T-helper 1 cell treated with Interleukin-12 subunit alpha and Interleukin-12 subunit beta and Interleukin-4 antibody, amounts not matched to agents 30 ng/mL and 1 ng/mL, for 36 hours (primary cell): ENCODE data around the gene PRELP. TPM values are rescaled to one million over a fixed set of nuclear protein-coding genes. Genes with fewer than 3 reads are reported as not detected.

Experiments used
- intact Hi-C: fragments of 100-400 bp; cut with micrococcal nuclease; formaldehyde crosslinking; loops from one replicate; pipeline ENCODE4 v1.15.1; 2024
- total RNA-seq: library from RNA; stranded (reverse); gene quantifications from 2 replicates; pipeline ENCODE4 v1.2.3, GENCODE V29; 2022

PRELP gene
- total RNA-seq, 1 donor from 2014 or later: not detected

DNA sequence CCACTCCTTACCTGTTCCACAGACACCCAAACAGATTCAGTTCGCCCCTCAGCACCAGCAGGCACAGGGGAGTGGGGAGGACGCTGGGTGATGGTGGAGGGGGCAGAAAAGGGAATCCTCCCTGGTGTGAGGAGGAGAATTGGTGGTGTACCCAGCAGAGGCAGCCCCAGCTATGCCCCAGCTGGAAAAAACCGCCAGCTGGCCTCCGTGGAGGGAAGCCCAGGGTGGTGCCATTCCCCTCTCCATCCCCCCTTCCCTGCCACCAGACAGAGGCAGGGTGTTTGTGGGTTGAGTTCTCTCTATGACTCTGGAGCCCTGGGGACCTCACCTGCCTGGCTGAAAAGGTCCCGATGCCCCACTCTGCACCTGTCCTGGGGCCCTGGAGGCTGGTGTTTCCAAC is 46.2 kb downstream of the PRELP start:
- intact Hi-C loops: no loop called here

DNA sequence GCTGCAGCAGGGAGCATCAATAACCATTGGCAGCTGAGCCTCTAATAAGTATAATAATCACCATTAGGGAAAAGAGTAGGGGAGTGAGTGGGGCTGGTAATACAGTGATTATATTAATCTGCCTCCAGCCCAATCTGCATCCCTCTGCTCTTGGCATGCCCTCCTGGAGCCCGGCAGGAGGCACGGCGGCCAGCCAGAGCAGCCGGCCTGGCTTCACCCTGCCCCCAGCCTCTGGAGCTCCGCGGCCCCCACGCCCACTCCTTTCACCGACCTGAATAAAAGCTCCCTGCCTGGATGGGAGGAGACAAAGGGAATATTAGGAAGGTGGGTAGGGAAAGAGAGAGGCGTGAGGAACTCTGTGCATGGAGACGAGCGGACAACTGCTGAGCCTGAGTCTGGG is 46.6 kb downstream of the PRELP start:
- intact Hi-C loops: no loop called here

DNA sequence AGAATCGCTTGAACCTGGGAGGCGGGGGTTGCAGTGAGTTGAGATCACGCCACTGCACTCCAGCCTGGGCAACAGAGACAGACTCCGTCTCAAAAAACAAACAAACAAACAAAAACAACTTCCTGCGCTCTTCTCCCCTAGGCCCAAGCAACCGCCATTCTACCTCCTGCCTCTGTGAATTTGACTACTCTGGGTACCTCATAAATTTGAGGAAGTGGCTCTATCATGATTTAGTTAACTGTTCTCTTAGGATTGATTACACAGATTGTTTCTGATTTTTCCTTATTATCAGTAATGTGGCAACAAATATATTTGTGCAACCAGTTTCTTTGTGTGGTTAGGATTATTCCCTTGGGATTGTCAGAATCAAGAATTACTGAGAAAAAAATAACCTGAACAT is 48.1 kb downstream of the PRELP start:
- intact Hi-C loops: no loop called here

DNA sequence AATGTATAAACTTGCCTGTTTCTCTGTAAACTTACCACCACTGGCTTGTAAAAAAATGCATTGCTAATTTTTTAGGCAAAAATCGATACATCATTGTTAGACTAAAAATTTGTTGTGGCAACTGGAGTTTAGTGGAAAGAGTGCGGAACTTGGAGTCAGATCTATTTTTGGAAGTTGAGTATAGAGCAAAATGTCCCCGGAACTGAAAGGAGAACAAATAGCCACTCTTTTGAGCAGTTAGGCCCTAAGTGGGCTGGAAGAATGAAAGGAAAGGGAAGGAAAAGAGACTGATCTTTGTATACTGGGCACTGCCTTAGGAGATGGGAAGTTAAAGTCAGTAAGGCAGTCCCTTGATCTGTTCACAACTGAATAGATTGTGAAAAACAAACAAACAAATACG is 48.5 kb downstream of the PRELP start:
- intact Hi-C loops: no loop called here

DNA sequence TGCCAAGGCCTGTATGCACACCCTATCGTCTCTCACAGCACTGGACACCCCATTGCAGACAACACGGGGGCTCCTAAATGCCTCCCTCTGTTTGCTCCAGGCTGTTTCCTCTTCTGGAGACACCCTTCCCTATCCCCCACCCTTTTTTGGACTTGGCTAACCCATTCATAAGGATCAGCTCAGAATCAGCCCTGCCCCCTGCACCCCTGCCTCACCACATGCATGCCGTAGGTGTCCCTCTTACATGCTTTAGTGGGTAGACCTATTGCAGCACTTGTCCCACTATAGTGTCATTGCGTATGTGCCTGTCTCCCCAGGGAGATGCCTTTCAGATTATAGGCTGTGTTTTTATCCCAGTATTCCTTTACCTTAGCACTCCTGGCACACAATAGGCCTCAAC is 49.2 kb downstream of the PRELP start:
- intact Hi-C loops: no loop called here

DNA sequence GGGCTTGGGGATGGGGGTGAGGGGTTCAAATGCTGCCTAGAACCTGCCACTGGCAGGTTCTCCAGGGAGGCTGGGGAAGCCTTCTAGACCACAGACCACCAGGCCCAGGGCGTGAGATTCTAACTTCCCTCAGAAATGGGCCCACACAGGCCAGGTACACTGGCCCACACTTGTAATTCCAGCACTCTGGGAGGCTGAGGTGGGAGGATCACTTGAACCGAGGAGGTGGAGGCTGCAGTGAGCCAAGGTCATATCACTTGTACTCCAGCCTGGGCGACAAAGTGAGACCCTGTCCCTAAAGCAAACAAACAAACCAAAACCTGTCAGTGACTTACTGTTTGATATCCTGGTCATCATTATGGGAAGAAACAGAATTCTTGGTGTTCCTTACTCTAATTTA is 50.1 kb downstream of the PRELP start:
- intact Hi-C loops: no loop called here

DNA sequence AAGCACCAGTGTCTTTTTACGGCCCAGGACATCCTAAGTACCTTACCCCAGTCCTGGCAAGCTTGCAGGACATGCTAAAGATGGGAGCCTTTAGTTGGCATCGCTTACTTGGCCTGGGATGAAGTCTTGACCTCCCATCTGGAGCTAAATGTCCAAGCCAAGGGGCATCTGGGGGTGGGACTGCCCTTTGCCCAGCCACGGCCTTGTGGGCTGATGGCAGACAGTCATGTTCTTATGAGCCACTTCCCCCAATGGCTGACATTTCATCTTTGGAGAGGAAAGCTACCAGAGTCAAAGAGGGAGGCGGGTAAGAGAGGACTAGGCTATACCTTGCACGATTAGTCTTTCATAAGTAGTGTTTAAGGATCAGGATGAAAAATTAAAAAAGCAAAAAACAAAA is 50.5 kb downstream of the PRELP start:
- intact Hi-C loops: no loop called here

DNA sequence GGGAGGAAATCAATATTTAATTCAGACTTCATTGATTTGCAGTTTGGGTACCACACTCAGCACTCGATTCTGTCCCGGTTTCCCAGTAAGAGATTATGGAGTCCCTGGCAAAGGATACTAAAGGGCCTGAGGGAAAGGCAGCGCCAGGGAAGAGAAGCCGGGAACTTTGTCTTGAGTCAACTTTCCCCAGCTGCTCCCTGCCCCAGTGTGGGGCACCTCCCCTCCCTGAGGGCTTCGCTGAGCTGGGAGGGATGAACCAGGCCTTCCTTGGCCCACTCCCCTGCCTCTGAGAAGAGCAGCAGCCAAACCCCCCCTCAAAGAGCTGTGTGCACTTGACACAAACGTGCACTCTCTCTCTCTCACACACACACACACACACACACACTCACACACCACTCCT is 51.0 kb downstream of the PRELP start:
- intact Hi-C loops: no loop called here

DNA sequence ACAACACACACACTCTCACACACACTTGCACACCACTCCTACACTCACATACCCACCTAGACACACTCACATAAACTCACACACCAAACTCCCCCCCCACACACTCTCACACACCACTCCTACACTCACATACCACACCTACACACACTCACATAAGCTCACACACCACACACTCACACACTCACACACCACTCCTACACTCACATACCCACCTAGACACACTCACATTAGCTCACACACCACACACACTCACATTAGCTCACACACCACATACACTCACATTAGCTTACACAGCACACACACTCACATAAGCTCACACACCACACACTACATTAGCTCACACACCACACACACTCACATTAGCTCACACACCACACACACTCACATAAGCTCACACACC is 51.4 kb downstream of the PRELP start:
- intact Hi-C loops: no loop called here

DNA sequence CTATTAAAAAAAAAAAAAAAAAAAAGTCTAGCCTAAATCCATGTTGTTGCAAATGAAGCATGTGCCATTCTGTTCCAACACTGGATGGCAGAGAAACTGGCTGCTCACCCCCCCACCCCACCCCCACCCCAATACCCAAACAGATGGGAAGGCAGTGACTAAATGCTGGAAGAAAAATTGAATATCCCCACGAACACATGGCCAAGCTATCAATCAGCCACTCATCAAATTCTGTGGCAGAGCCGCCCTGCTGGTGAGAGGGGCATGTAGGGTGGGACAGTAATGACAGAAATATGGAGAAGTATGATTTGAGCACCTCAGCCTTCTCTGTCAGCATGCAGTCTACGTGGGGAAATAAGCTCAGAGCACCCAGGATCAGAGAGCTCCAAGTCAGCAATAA is 52.5 kb downstream of the PRELP start:
- intact Hi-C loops: no loop called here

DNA sequence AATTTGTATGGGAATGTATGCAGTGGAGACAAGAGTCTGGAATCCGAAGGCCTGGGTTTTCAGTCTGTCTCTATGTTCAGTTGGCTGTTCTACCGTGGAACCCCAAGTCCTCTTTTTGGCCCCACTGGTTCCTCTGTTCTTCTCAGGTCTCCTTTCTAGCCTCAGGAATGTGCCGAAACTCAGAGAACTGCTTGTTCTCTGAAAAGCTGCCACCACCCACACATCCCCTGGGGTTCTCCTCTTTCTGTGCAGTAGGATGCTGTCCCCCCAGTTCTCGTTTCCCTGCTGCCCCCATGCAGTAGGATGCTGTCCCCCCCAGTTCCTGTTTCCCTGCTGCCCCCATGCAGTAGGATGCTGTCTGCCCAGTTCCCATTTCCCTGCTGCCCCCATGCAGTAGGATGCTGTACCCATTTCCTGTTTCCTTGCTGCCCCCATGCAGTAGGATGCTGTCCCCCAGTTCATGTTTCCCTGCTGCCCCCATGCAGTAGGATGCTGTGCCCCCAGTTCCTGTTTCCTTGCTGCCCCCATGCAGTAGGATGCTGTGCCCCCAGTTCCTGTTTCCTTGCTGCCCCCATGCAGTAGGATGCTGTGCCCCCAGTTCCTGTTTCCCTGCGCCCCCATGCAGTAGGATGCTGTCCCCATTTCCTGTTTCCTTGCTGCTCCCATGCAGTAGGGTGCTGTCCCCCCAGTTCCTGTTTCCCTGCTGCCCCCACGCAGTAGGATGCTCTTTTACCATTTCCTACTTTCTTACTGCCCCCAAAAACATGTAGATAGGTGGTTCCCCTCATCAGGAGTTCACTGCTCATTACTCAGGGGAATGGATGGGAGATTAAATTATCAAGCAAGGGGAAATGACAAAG is 53.6 kb downstream of the PRELP start:
- intact Hi-C loops: no loop called here

DNA sequence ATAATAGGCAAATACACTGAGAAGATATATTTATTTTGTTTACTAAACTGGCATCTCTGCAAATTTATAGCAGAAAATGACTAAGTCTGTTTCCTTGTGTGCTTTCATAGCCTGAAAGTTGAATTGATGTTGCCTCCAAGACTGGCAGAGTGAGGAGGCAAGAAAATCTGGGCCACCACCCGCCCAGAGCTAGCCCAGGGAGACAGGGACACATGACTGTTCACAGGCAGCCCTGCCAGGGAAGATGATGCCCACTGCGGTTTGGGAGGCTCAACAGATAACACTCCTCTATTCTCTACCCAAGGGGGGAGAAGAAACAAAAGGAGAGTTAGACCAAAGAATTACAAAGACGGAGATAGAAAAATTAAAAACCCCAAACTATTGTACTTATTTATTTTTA is 55.5 kb downstream of the PRELP start:
- intact Hi-C loops: no loop called here

DNA sequence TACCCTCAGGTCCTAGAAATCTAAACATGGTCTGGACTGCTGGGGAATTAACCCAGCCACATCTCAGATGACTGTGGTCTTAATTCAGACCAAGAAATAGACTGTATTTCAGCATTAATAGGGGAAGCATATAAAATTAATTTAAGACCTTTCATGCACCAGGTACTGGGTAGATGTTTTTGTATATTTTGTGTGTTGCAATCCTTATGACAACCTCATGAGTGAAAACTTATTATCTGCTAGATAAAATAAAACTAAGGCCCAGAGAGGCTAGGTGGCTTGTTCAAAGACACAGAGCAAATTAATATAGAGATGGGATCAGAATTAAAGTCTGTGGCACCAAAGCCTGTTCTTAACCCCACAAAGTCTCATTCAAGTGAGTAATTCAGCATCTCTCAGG is 58.4 kb downstream of the PRELP start:
- intact Hi-C loops: no loop called here

DNA sequence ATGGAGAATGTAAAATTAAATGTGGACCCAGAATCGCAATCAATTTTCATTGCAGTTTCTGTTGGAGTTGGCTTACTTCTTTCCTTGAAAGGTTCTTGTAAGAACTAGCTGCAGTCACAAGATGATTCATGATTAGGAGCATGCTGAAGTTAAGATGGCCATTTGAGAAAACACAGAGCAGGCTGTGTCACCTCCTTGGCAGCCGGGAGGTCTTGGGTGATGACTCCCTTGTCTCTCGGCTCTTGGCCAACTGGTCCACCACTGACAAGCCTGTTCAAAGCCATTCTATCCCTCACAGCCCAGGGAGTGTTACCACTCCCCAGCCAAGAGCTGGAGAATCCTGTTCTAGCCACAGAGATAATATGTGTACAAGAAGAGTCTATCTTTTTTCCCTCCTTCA is 58.9 kb downstream of the PRELP start:
- intact Hi-C loops: no loop called here

DNA sequence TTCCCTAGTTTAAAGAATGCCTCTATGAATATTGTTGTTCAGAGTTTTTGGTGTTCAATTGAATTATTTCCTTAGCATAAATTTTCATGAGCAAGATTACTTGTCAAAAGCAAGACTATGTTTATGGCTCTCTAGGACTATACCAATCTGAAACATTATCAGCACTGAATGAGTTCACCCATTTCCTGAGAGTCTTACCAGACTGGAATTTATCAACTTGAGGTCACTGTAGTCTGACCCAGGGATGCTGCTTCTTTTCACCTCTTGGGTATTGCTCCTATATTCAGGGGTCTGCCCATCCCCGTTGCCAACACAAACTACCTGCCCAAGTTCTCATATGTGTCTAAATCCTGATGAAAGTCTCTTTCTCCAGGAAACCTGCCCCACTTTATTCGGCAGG is 61.0 kb downstream of the PRELP start:
- intact Hi-C loops: no loop called here

DNA sequence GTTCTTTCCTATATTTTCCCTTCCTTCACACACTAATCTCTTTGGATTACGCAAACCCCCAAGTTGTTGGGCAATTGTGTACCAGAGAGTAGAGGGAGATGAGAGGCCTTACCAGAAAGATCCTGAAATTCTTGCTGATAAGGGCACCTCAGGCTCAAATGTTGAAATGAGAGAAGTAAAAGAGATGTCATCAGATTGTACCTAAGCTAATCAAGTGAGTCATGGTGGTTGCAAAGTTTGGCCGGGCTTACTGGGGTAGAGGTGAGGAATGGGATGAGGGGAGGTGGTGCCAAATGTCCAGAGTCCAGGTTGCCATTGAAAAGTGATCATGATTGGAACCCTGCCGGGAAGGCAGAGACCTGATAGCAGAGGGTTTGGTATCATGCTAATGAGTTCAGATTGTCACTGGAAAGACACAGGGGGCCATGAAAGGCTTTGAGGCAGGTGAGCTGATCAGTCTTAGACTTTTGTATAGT is 61.4 kb downstream of the PRELP start:
- intact Hi-C loops: no loop called here

DNA sequence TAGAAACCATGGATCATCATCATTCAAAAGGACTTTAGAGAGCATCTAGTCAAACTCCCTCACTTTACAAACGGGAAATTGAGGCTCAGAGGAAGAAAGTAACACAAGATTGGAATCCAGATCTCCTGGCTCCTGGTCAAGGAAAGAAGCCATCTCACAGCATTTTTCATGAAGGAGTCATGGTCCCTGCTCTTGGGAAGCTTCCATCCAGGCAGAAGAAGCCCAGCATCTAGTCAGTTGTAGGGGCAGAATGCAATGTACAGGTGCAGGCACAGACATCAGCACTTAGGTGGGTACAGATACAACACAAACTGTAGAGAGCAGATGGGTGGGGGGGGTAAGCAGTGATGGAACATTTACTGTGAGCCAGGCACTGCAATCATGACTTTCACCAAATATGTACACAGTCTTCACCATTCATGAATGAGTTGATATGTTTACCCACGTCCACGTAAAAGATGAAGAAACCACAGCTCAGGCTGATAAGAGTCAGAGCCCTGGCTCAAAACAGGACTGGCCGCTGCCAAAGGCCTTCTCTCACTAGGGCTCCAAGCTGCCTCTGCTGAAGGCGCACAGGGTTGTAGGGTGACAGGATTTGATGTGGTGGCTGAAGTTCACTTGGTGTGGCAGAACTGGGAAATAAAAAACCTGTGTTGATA is 62.3 kb downstream of the PRELP start:
- intact Hi-C loops: no loop called here

DNA sequence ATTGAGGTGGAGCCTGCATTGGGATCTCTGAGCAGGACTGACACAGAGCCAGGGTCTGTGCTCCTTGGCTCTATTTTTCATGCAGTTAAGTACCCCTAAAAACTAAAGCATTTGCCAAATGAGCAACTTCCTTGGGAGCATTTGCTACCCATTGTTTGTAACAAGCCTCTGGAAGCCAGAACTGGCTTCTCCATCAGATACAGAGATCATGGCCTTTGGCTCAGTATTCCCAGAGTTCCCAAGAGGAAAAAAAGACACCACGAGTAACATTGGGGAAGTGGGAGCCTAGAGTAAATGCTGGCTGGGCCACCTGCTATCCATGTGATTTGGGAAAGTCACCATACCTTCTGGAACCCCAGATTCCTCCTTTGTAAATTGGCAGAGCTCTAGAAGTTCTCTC is 63.1 kb downstream of the PRELP start:
- intact Hi-C loops: no loop called here

DNA sequence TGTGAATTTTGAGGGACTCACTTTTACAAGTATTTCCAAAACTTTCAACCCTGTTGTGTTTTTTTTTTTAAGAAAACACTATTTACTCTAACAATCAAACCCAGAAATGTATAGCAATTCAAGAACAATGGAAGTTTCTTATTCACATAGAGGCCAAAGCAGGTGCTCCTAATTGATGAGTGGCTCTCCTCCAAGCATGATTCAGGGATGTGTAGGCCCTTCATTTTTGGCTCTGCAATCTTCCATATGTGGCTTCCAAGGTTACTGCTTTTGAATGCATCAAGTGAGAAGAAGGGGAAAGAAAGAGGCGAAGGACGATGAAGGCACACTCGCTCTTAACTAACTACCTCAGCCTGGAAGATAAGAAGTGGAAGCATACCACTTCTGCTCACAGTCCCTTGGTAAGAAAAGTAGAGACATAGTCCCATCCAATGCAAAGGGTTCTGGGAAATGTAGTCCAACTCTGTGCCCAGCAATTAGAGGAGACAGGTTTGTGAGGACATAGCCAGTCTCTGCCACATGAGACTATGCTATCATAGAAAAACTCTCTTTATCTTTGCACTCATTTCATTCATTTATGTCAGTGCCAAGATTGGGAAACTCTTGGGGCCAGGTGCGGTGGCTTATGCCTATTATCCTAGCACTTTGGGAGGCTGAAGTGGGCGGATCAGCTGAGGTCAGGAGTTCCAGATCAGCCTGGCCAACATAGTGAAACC is 64.4 kb downstream of the PRELP start:
- intact Hi-C loops: no loop called here
